Psoas muscle (tissue), 7 donors: ENCODE results near the gene SPATA22. TPM values are rescaled to one million over a fixed set of nuclear protein-coding genes. Genes with fewer than 3 reads are reported as not detected.

ENCODE experiments used
- polyA plus RNA-seq, 3 donors: library from polyadenylated mRNA; stranded (reverse); fragments of 200-250 nt; gene quantifications; one replicate each; pipeline ENCODE4 v1.2.3, GENCODE V29; 2013
- total RNA-seq, 4 donors: library from RNA; stranded (reverse); fragmentation: NEBNext Ultra II Directional in 2 of 4; extraction: Animal tissue kit (Norgen Biotek cat#: 25700) in 2 of 4; gene quantifications; one replicate each; pipeline versions ENCODE4 v1.2.1 to v1.2.4, GENCODE V29; 2021 to 2023
- donor health status: healthy with polysubstance abuse.
- donor health status: DM: no; HTN: no; CAD: no; lungs with moderate emphysema.
- donor health status: Bipolar disorder and iron deficiency.
- donor health status: healthy.
- donor health status: DM: no; HTN: no; CAD: no.
- donor health status: DM: no; HTN: no; CAD: no.
- donor health status: DM: yes; HTN: yes; CAD: no.

Gene SPATA22
- total and polyA plus RNA-seq, 7 donors: 0.05 to 0.54 (median 0.31) TPM; not detected in 3

Other genes with a start within 250 kb of the SPATA22 start
- not detected for gene OR3A1, start 173.5 kb downstream of the SPATA22 start, total RNA-seq
- gene OR3A1, start 173.5 kb downstream of the SPATA22 start, polyA plus RNA-seq: not detected
- under 1 TPM in 2 of 4 donors, not detected in 2; 0.36 to 0.40 TPM for gene OR3A2, start 85.5 kb downstream of the SPATA22 start, total RNA-seq
- under 1 TPM in 1 of 3 donors, not detected in 2; 0.04 TPM for gene OR3A2, start 85.5 kb downstream of the SPATA22 start, polyA plus RNA-seq
- gene OR1E1, start 73.4 kb downstream of the SPATA22 start, total RNA-seq: under 1 TPM in 1 of 4 donors, not detected in 3; 0.34 TPM
- gene OR1E1, start 73.4 kb downstream of the SPATA22 start, polyA plus RNA-seq: under 1 TPM in 1 of 3 donors, not detected in 2; 0.04 TPM
- not detected for gene OR3A3, start 60.4 kb downstream of the SPATA22 start, total RNA-seq
- not detected for gene OR3A3, start 60.4 kb downstream of the SPATA22 start, polyA plus RNA-seq
- gene OR1E2, start 38.0 kb downstream of the SPATA22 start, total RNA-seq: not detected
- not detected for gene OR1E2, start 38.0 kb downstream of the SPATA22 start, polyA plus RNA-seq
- 1 to 10 TPM; 2.9 to 4.8 (median 3.9) TPM for gene ASPA, start 4.2 kb upstream of the SPATA22 start, total RNA-seq
- 1 to 10 TPM in 2 of 3 donors, under 1 TPM in 1; 0.68 to 2.3 (median 1.2) TPM for gene ASPA, start 4.2 kb upstream of the SPATA22 start, polyA plus RNA-seq
- gene TRPV3, start 86.0 kb upstream of the SPATA22 start, total RNA-seq: 10 to 100 TPM in 1 of 4 donors, 1 to 10 TPM in 1, under 1 TPM in 2; 0.71 to 10.1 (median 1.1) TPM
- under 1 TPM; 0.32 to 0.38 (median 0.36) TPM for gene TRPV3, start 86.0 kb upstream of the SPATA22 start, polyA plus RNA-seq
- gene TRPV1, start 137.6 kb upstream of the SPATA22 start, total RNA-seq: 1 to 10 TPM; 1.4 to 3.6 (median 2.7) TPM
- 1 to 10 TPM; 1.8 to 4.8 (median 3.1) TPM for gene TRPV1, start 137.6 kb upstream of the SPATA22 start, polyA plus RNA-seq
- 1 to 10 TPM; 1.7 to 3.8 (median 2.3) TPM for gene SHPK, start 164.4 kb upstream of the SPATA22 start, total RNA-seq
- 1 to 10 TPM; 2.0 to 2.5 (median 2.2) TPM for gene SHPK, start 164.4 kb upstream of the SPATA22 start, polyA plus RNA-seq
- 10 to 100 TPM; 10.1 to 14.9 (median 11.0) TPM for gene CTNS, start 164.9 kb upstream of the SPATA22 start, total RNA-seq
- 10 to 100 TPM in 1 of 3 donors, 1 to 10 TPM in 2; 7.3 to 32.7 (median 9.2) TPM for gene CTNS, start 164.9 kb upstream of the SPATA22 start, polyA plus RNA-seq
- 10 to 100 TPM; 20.4 to 23.9 (median 22.8) TPM for gene TAX1BP3, start 196.8 kb upstream of the SPATA22 start, total RNA-seq
- 10 to 100 TPM; 30.3 to 75.7 (median 40.1) TPM for gene TAX1BP3, start 196.8 kb upstream of the SPATA22 start, polyA plus RNA-seq
- 100 to 1,000 TPM in 1 of 4 donors, 10 to 100 TPM in 3; 91.6 to 135 (median 97.0) TPM for gene EMC6, start 197.0 kb upstream of the SPATA22 start, total RNA-seq
- 100 to 1,000 TPM; 247 to 270 (median 264) TPM for gene EMC6, start 197.0 kb upstream of the SPATA22 start, polyA plus RNA-seq
- 10 to 100 TPM; 29.7 to 76.7 (median 35.7) TPM for gene P2RX5, start 224.3 kb upstream of the SPATA22 start, total RNA-seq
- gene P2RX5, start 224.3 kb upstream of the SPATA22 start, polyA plus RNA-seq: 100 to 1,000 TPM in 1 of 3 donors, 10 to 100 TPM in 2; 15.5 to 138 (median 30.5) TPM